ENCODE results near the gene ANP32E.

ANP32E gene

DNA sequence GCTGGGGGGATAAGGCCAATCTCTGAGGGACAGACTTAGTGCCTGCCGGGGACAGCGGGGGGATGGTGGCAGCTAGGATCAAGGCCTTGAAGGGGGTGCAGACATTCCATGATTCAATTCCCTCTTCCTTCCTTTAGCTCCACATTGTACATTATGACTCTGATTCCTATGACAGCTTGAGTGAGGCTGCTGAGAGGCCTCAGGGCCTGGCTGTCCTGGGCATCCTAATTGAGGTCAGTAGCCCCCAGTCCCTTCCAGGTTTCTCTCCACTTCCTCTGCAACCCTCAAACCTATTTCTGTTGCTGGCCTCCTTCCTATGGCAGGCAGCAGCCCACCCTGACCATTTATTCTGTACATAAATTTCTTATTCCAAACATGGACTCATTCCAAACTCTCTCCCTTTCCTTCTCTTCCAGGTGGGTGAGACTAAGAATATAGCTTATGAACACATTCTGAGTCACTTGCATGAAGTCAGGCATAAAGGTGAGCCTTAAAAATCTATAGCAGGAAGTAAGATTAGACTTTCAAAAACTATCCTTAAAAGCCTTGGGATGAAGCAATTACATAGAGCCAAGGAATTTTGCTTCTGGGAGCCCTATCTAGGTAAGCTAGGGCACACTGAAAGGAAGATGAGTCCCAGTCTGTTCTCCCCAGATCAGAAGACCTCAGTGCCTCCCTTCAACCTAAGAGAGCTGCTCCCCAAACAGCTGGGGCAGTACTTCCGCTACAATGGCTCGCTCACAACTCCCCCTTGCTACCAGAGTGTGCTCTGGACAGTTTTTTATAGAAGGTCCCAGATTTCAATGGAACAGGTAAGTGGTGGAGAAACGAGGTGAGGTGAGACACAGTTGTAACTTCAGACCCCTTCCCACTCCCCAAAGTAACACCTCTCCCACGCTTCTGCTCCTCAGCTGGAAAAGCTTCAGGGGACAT is 26.7 kb upstream of the ANP32E start:
- no peak for DNase-seq (ENCODE audit: extremely low read depth, low read depth)
- TF ChIP-seq, protein P1, sequence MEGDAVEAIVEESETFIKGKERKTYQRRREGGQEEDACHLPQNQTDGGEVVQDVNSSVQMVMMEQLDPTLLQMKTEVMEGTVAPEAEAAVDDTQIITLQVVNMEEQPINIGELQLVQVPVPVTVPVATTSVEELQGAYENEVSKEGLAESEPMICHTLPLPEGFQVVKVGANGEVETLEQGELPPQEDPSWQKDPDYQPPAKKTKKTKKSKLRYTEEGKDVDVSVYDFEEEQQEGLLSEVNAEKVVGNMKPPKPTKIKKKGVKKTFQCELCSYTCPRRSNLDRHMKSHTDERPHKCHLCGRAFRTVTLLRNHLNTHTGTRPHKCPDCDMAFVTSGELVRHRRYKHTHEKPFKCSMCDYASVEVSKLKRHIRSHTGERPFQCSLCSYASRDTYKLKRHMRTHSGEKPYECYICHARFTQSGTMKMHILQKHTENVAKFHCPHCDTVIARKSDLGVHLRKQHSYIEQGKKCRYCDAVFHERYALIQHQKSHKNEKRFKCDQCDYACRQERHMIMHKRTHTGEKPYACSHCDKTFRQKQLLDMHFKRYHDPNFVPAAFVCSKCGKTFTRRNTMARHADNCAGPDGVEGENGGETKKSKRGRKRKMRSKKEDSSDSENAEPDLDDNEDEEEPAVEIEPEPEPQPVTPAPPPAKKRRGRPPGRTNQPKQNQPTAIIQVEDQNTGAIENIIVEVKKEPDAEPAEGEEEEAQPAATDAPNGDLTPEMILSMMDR (IDR thresholded peaks at IDR 0.05; ENCODE audit: low read depth, low read length): no peak

DNA sequence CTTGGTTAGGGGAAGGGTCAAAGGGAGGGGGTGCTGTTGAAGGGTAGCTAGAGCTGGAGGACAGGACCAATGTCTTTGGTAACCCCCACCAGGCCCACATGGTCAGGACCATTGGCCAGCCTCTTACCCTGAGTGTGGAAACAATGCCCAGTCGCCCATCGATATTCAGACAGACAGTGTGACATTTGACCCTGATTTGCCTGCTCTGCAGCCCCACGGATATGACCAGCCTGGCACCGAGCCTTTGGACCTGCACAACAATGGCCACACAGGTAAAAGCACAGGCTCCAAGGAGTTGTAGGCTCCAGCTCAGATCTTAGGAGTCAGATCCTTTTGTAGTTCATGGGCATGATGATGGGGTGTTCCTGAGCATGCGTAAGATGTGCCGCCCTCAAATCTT is 25.5 kb upstream of the ANP32E start:
- TF ChIP-seq, protein P1 (IDR thresholded peaks at IDR 0.05; ENCODE audit: low read depth, low read length): no peak
- DNase-seq (ENCODE audit: extremely low read depth, low read depth): no peak

DNA sequence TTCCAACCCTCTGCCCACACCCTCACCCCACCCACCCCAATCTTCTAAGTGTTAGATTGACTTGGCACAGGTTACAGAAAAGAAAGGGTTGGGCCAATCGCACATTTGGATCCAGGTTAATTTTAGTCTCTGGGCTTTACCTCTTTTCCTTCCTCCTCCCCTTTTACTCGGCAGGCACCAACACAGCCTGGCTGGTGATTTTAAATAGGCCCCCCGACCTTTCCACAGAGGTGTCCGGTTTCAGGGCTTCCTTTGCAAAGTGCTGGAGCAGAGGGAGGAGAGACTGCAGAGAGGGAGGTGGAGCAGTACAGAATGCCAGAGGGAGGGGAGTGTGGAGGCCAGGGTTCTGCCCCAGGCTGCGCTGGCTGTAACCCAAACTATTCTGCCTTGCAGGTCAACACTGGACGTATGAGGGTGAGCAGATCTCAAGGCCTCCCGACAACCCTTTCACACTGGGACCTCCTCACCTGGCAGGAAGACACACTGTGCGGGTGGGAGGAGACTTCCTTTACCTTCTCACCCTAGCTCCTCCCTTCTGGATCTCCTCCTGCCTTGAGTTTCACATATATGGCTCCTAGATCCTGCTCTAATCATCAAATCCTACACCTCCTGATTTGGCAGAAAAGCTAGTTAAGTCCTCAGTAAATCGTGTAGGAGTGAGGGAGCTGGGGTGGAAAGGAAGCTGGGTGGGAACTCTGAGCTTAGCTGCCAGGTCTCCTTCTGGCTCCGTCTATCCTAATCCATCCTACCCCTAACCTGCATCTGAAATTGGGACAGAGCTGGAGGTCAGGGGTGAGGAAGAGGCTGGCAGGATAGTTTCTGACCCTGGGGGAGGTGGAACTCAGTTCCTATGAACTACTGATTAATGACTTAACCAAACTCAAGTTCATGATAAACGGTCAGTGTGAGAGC is 24.1 kb upstream of the ANP32E start:
- no peak for DNase-seq (ENCODE audit: extremely low read depth, low read depth)
- TF ChIP-seq, protein P1 (IDR thresholded peaks at IDR 0.05; ENCODE audit: low read depth, low read length): no peak

DNA sequence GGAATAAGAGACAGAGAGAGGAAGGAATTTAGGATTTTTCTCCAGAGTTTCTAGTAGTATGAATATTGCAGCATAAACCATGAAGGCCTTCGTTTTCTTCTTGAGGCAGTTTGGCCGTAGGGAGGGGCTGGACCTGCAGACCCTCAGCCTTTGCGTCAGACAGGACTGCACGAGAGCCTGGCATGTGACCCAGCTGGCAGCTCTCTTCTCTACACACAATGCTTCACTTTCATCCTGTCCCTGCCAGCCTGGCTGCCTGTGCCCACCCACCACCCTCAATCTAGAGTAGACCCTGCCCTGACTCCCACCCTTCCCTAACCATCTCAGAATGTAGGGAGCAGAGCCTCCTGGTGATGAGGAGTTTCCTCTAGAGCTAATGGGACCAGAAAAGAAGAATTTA is 23.3 kb upstream of the ANP32E start:
- TF ChIP-seq, protein P1 (IDR thresholded peaks at IDR 0.05; ENCODE audit: low read depth, low read length): no peak
- no peak for DNase-seq (ENCODE audit: extremely low read depth, low read depth)

DNA sequence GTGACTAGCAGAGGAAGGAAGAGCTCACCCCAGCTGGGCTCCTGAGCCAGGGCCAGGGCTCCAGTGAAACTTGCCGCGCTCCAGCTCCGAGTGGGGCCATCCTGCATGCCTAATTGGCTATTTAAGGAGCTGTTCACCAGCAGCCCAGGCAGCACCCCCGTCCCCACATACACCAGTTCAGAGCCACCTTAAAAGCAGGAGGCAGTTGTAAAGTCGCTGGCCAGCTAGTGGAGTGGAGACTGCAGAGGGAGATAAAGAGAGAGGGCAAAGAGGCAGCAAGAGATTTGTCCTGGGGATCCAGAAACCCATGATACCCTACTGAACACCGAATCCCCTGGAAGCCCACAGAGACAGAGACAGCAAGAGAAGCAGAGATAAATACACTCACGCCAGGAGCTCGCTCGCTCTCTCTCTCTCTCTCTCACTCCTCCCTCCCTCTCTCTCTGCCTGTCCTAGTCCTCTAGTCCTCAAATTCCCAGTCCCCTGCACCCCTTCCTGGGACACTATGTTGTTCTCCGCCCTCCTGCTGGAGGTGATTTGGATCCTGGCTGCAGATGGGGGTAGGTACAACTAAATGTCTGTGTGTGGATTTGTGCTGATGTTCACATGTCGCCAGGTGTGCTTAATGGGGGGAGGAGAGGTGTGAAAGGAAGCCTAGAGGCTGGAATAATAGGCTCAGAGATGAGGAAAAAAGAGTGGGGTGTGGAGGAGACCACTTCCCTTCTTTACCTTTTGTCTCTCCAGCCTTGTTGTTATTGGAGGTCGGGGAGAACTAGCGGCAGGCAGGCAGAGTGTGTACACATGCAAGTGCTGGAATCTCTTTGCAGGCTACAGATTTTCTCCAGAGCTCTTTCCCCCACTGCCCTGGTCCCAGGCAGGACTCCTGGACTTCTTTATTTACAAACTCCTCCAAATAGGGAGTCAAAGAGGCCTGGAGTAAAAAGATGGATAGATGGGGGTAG is 22.0 kb upstream of the ANP32E start, which contains the start of gene CA14:
CA14 (plus strand) TSS at position 151 of the 962 bp plus-strand sequence; CDS start at position 506, 355 bp downstream.
- TF ChIP-seq, protein P1 (IDR thresholded peaks at IDR 0.05; ENCODE audit: low read depth, low read length): no peak
- DNase-seq (ENCODE audit: extremely low read depth, low read depth): no peak

DNA sequence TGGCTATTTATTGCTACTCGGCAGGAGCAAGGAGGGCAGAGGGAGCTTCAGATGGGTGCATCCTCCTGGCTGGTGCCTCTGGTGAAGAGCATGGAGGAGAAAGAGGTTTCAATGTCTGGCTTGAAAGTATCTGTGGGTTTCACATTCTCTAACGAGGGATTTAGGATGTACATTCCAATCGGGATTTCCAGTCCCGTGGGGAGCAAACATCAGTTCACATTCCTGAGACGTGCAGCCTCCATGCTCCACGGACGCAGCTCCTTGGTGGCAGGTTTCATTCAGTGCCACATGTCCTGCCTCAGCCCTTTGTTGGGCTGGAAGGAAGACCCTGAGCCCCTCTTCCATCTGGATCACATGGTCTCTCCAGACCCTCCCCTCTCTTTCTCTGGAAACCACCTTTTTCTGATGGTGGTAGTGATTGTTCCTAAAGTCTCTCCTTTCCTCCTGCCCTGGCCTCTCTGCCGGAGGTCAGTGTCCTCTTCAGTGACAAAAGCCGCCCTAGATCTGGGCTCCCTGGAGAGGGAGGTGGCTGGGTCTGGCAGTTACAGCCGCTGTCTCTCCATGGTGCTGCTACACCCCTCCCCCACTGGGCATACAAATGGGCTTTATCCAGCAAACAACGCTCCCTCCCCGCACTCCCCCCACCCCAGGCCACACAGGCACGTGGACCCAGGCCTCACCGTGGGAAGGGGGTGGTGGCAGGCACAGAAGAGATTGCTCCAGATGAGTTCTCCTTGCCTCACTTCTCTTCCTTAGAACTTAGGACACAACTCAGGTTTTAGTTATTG is 20.8 kb upstream of the ANP32E start:
- TF ChIP-seq, protein P1 (IDR thresholded peaks at IDR 0.05; ENCODE audit: low read depth, low read length): no peak
- no peak for DNase-seq (ENCODE audit: extremely low read depth, low read depth)
